B cell (primary cell): ENCODE measurements around the gene LUC7L. TPM values are rescaled to one million over a fixed set of nuclear protein-coding genes. Genes with fewer than 3 reads are reported as not detected.

Experiments used
- ATAC-seq: fragments of 200-7000 bp; cut with Tn5 transposase; one replicate; pipeline ENCODE4 v1.10.0; 2021; ENCODE audit warnings: low read depth, mild to moderate bottlenecking, moderate number of reproducible peaks, moderate library complexity
- CTCF ChIA-PET: fragments of 350-600 bp; sonication (Branson Sonifier 250); formaldehyde crosslinking; loops from one replicate; lab custom pipeline; 2021; ENCODE audit warnings: antibody characterized with exemption, inconsistent platforms; lab: Charles Lee
- POLR2A ChIA-PET: fragments of 350-600 bp; sonication (Branson Sonifier 250); formaldehyde crosslinking; loops from one replicate; lab custom pipeline; 2021; ENCODE audit warnings: antibody characterized with exemption; lab: Charles Lee
- DNase-seq: peaks from one replicate; pipeline ENCODE4 v3.0.0; 2013
- H2AFZ ChIP-seq: 2 replicates; pipeline ENCODE4 v1.6.1; 2012; ENCODE audit warnings: mild to moderate bottlenecking, low read depth, low read length; ENCODE audit not compliant: insufficient read depth, poor library complexity, severe bottlenecking
- H3K27ac ChIP-seq, 2 donors: 1 replicate in 1 of 2; 2 replicates in 1 of 2; pipeline ENCODE4 v1.5.1; 2012 to 2013; ENCODE audit warnings: low read length in 2 of 2, mild to moderate bottlenecking in 2 of 2, moderate library complexity in 1 of 2
- H3K27me3 ChIP-seq, 4 experiments: fragments of 200-600 bp in 1 of 4; sonication (generic) in 1 of 4; replicated peaks in 1 of 4; 1 replicate in 2 of 4; 2 replicates in 2 of 4; pipeline versions ENCODE4 v1.6.1 to v1.7.0; 2013 to 2016; ENCODE audit warnings: low read length in 3 of 4, mild to moderate bottlenecking in 2 of 4, mixed read lengths in 1 of 4, moderate library complexity in 1 of 4; ENCODE audit not compliant: insufficient read depth in 4 of 4, control insufficient read depth in 3 of 4; ENCODE audit errors: control extremely low read depth in 1 of 4
- H3K36me3 ChIP-seq, 2 experiments: replicated peaks in 1 of 2; 1 replicate in 1 of 2; 2 replicates in 1 of 2; pipeline versions ENCODE4 v1.6.1 to v1.7.1; 2013; ENCODE audit warnings: low read length in 1 of 2; ENCODE audit not compliant: insufficient read depth in 2 of 2, control insufficient read depth in 1 of 2; ENCODE audit errors: control extremely low read depth in 1 of 2, extremely low read depth in 1 of 2
- H3K4me1 ChIP-seq, 2 donors: fragments of 200-600 bp in 1 of 2; sonication (generic) in 1 of 2; 1 replicate in 1 of 2; 2 replicates in 1 of 2; pipeline versions ENCODE4 v1.5.1 to v1.6.1; 2013 to 2017; ENCODE audit warnings: low read length in 2 of 2; ENCODE audit not compliant: control insufficient read depth in 2 of 2, insufficient read depth in 2 of 2
- H3K4me2 ChIP-seq: replicated peaks from 2 replicates; pipeline ENCODE3; 2012; ENCODE audit warnings: mild to moderate bottlenecking, low read depth, low read length; ENCODE audit not compliant: poor library complexity, severe bottlenecking
- H3K4me3 ChIP-seq, 5 experiments: fragments of 200-600 bp in 1 of 5; sonication (generic) in 1 of 5; 1 replicate in 3 of 5; 2 replicates in 2 of 5; pipeline versions ENCODE4 v1.5.1 to v1.7.0; 2011 to 2016; ENCODE audit warnings: low read length in 4 of 5, mild to moderate bottlenecking in 4 of 5, low read depth in 2 of 5, control low read depth in 1 of 5, moderate library complexity in 1 of 5; ENCODE audit not compliant: insufficient read depth in 1 of 5; ENCODE audit errors: control extremely low read depth in 1 of 5, extremely low read depth in 1 of 5
- H3K79me2 ChIP-seq: fragments of 200-600 bp; sonication (generic); one replicate; pipeline ENCODE4 v1.6.0; 2016; ENCODE audit warnings: low read length; ENCODE audit not compliant: control insufficient read depth, insufficient read depth
- H3K9ac ChIP-seq: fragments of 200-600 bp; sonication (generic); 2 replicates; pipeline ENCODE4 v1.6.1; 2017; ENCODE audit warnings: mild to moderate bottlenecking, low read length, moderate library complexity
- H3K9me3 ChIP-seq, 3 donors: one replicate each; pipeline versions ENCODE4 v1.6.1 to v1.7.1; 2013; ENCODE audit warnings: low read length in 2 of 3; ENCODE audit not compliant: control insufficient read depth in 2 of 3, insufficient read depth in 1 of 3; ENCODE audit errors: control extremely low read depth in 1 of 3
- H4K20me1 ChIP-seq: 2 replicates; pipeline ENCODE4 v1.6.0; 2012; ENCODE audit warnings: mild to moderate bottlenecking, low read length; ENCODE audit not compliant: insufficient read depth, control insufficient read depth, poor library complexity, severe bottlenecking
- H3K27ac Mint-ChIP-seq: one replicate; pipeline ENCODE4 v1.8.0; 2021; ENCODE audit warnings: mixed read lengths
- H3K27me3 Mint-ChIP-seq: one replicate; pipeline ENCODE4 v1.8.0; 2021; ENCODE audit warnings: mixed read lengths
- H3K4me1 Mint-ChIP-seq: one replicate; pipeline ENCODE4 v1.8.0; 2021; ENCODE audit warnings: mixed read lengths
- H3K4me3 Mint-ChIP-seq: one replicate; pipeline ENCODE4 v1.8.0; 2021; ENCODE audit warnings: mixed read lengths
- H3K9me3 Mint-ChIP-seq: one replicate; pipeline ENCODE4 v1.8.0; 2022; ENCODE audit warnings: mixed read lengths; ENCODE audit not compliant: insufficient read depth
- CTCF ChIP-seq: fragments of 200-600 bp; IDR thresholded peaks from one replicate; pipeline ENCODE4 v1.8.0; 2022; ENCODE audit warnings: antibody characterized with exemption, mild to moderate bottlenecking
- EZH2 ChIP-seq: IDR thresholded peaks from 2 replicates; pipeline ENCODE4 v1.6.1; 2012; ENCODE audit warnings: borderline replicate concordance, low read depth, mild to moderate bottlenecking, moderate library complexity, low read length; ENCODE audit not compliant: insufficient read depth, poor library complexity, severe bottlenecking
- WGBS: methylation state at CpG from one replicate; pipeline ENCODE4 v1.1.5; 2013; ENCODE audit warnings: missing lambda C conversion rate; ENCODE audit not compliant: insufficient coverage; 5-methylcytosine and 5-hydroxymethylcytosine counted together
- intact Hi-C: fragments of 100-400 bp; cut with micrococcal nuclease; formaldehyde crosslinking; loops from one replicate; pipeline ENCODE4 v1.10.0; 2022
- polyA plus RNA-seq: library from polyadenylated mRNA; depleted of rRNA; stranded (reverse); fragments of >200 nt; gene quantifications from 2 replicates; pipeline ENCODE4 v1.2.3, GENCODE V29; 2012
- total RNA-seq, 2 donors: library from RNA; stranded (reverse); fragments of 120-200 nt in 1 of 2; gene quantifications; 1 replicate in 1 of 2; 2 replicates in 1 of 2; pipeline versions ENCODE4 v1.2.3 to v1.2.4, GENCODE V29; 2013 to 2022

The LUC7L gene
- total and polyA plus RNA-seq, 2 donors (not counting 1 experiment from before 2014, with no cell fraction given), result 148 to 181 TPM

DNA sequence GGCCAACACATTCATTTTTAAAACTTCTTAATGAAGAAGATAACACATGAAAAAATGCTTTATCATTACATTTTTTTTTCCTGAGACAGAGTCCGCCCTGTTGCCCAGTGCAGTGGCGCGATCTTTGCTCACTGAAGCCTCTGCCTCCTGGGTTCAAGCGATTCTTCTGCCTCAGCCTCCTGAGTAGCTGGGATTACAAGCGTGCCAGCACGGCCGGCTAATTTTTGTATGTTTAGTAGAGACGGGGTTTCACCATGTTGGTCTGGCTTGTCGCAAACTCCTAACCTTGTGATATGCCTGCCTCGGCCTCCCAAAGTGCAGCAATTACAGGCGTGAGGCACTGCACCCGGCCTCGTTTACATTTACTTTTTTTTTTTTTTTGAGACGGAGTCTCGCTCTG lies 35.8 kb downstream of the LUC7L start:
- Histone ChIP-seq H3K27me3 (no peaks in the 10 kb centered on the region), H3K27ac (no peak overlapping the region), H3K79me2 (peaks cover 16% of the 10 kb centered on the region), H2AFZ (no peak overlapping the region), H4K20me1 (peaks cover 43% of the 10 kb centered on the region), H3K9ac (no peak overlapping the region), H3K4me2 (no peak overlapping the region), H3K4me3 (no peak overlapping the region), H3K4me1 (no peaks in the 10 kb centered on the region), H3K9me3 (no peaks in the 10 kb centered on the region), H3K36me3 (peaks cover 14 to 90% of the 10 kb centered on the region in 2 experiments)
- DNase-seq (no peak), ATAC-seq (no peak)
- H3K4me3 Mint-ChIP-seq, result no peak overlapping the region
- TF ChIP-seq CTCF, result no peak
- TF ChIP-seq EZH2, result no peak
- WGBS, result over 99% methylated on average over 13 of the region's 15 CpGs
- POLR2A ChIA-PET, result no interaction called here
- intact Hi-C loops, result no loop called here
- no peaks in the 10 kb centered on the region for H3K27me3 Mint-ChIP-seq
- no peaks in the 10 kb centered on the region for H3K4me1 Mint-ChIP-seq
- H3K27ac Mint-ChIP-seq, result no peak overlapping the region
- H3K9me3 Mint-ChIP-seq, result no peaks in the 10 kb centered on the region
- CTCF ChIA-PET, result interaction anchor here (1.1 kb wide), 2 partner anchors 10 to 128 kb away, joined by 3 to 4 read pairs; no protein-coding TSS in a partner anchor

GRCh38 chr16:192686-193085 lies 36.6 kb downstream of the LUC7L start:
- POLR2A ChIA-PET, result no interaction called here

More at GRCh38 chr16:192686-193085, 36.6 kb downstream of the LUC7L start:
- Histone ChIP-seq H3K27me3 (no peaks in the 10 kb centered on the region), H3K4me3 (no peak overlapping the region), H4K20me1 (peaks cover 41% of the 10 kb centered on the region), H3K4me1 (no peaks in the 10 kb centered on the region), H3K9me3 (no peaks in the 10 kb centered on the region), H2AFZ (no peak overlapping the region), H3K27ac (no peak overlapping the region), H3K4me2 (no peak overlapping the region), H3K36me3 (peaks cover 15 to 88% of the 10 kb centered on the region in 2 experiments), H3K9ac (no peak overlapping the region), H3K79me2 (peaks cover 16% of the 10 kb centered on the region)
- Mint-ChIP-seq H3K9me3 (no peaks in the 10 kb centered on the region), H3K27me3 (no peaks in the 10 kb centered on the region), H3K4me3 (no peak overlapping the region), H3K27ac (no peak overlapping the region), H3K4me1 (no peaks in the 10 kb centered on the region)
- intact Hi-C loops, result no loop called here
- no peak for DNase-seq
- 97% methylated on average over 7 of the region's 11 CpGs for WGBS
- TF ChIP-seq CTCF (no peak), EZH2 (no peak)
- CTCF ChIA-PET, result interaction anchor here (1.1 kb wide), 1 partner anchor 9 kb away, joined by 3 read pairs; no protein-coding TSS in a partner anchor
- no peak for ATAC-seq
